Loucy (cell line): ENCODE measurements around the gene KCNIP2.

Source experiments
- H2AFZ ChIP-seq: fragments of 200-600 bp; sonication (generic); 2 replicates; pipeline ENCODE4 v1.6.0; 2016; ENCODE audit warnings: antibody characterized with exemption, mild to moderate bottlenecking, low read length, moderate library complexity
- H3F3A ChIP-seq: fragments of 200-600 bp; 2 replicates; pipeline ENCODE4 v1.6.0; 2016; ENCODE audit warnings: antibody characterized with exemption, low read depth, mild to moderate bottlenecking
- H3K27me3 ChIP-seq: fragments of 200-600 bp; sonication (generic); 2 replicates; pipeline ENCODE4 v1.6.1; 2014; ENCODE audit warnings: low read length, mild to moderate bottlenecking; ENCODE audit not compliant: insufficient read depth, poor library complexity, severe bottlenecking
- H3K36me3 ChIP-seq: fragments of 200-600 bp; sonication (generic); 2 replicates; pipeline ENCODE4 v1.6.1; 2016; ENCODE audit warnings: low read length; ENCODE audit not compliant: insufficient read depth
- H3K4me1 ChIP-seq: fragments of 200-600 bp; sonication (generic); 2 replicates; pipeline ENCODE4 v1.5.1; 2014; ENCODE audit warnings: low read length, mild to moderate bottlenecking; ENCODE audit not compliant: insufficient read depth, poor library complexity, severe bottlenecking
- H3K4me2 ChIP-seq: fragments of 200-600 bp; sonication (generic); 2 replicates; pipeline ENCODE4 v1.6.0; 2014; ENCODE audit warnings: antibody characterized with exemption, low read length, low read depth, mild to moderate bottlenecking; ENCODE audit not compliant: poor library complexity, severe bottlenecking
- H3K4me3 ChIP-seq: fragments of 200-600 bp; sonication (generic); 2 replicates; pipeline ENCODE4 v1.5.1; 2014; ENCODE audit warnings: low read length, mild to moderate bottlenecking, mixed read lengths; ENCODE audit not compliant: poor library complexity, severe bottlenecking
- H3K79me2 ChIP-seq: fragments of 200-600 bp; sonication (generic); 2 replicates; pipeline ENCODE4 v1.6.1; 2014; ENCODE audit warnings: low read length; ENCODE audit not compliant: insufficient read depth
- H3K9ac ChIP-seq: fragments of 200-600 bp; sonication (generic); 2 replicates; pipeline ENCODE4 v1.6.0; 2014; ENCODE audit warnings: mild to moderate bottlenecking, low read depth, low read length, moderate library complexity; ENCODE audit not compliant: poor library complexity, severe bottlenecking
- H3K9me2 ChIP-seq: fragments of 200-600 bp; sonication (generic); replicated peaks from 2 replicates; pipeline ENCODE4 v1.6.1; 2016; ENCODE audit warnings: low read depth, low read length, mixed read lengths
- H3K9me3 ChIP-seq: fragments of 200-600 bp; sonication (generic); 2 replicates; pipeline ENCODE4 v1.6.1; 2014; ENCODE audit warnings: mild to moderate bottlenecking, antibody characterized with exemption, low read length, low read depth; ENCODE audit not compliant: insufficient read depth
- H4K20me1 ChIP-seq: fragments of 200-600 bp; sonication (generic); 2 replicates; pipeline ENCODE4 v1.6.0; 2014; ENCODE audit warnings: antibody characterized with exemption, low read length, mild to moderate bottlenecking; ENCODE audit not compliant: insufficient read depth, poor library complexity, severe bottlenecking
- EZH2phosphoT487 ChIP-seq: fragments of 200-600 bp; IDR thresholded peaks from 2 replicates; pipeline ENCODE4 v1.6.1; 2018; ENCODE audit warnings: antibody characterized with exemption, mild to moderate bottlenecking, moderate library complexity, borderline replicate concordance
- TF ChIP-seq, protein P1 (sequence below): fragments of 200-600 bp; sonication (generic); conservative IDR thresholded peaks from 2 replicates; pipeline ENCODE4 v1.5.1; 2014; ENCODE audit warnings: mild to moderate bottlenecking, antibody characterized with exemption, low read length

Gene KCNIP2

DNA sequence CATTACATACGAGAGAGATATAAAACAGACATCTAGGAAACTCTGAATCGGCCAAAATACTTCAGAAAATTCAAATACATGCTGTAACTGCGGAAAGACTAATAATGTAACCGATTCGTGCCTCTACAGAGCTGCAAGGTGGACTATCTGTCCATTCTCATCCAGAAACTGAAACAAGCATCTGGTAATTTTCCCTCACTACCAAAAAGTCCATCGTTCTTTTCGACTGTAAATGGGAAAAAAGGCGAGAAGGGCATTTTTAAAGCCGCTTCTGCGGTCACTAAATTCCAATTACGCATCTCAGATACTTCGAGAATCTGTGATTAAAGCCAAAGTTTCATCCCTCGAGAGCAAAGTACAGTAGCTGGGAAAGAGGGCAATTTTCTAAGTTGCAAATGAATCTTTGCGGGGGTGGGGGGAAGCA lies 26.7 kb downstream of the KCNIP2 start:
- peak overlapping the region; percentile 98 for H3K4me3 ChIP-seq
- peaks cover 62% of the 10 kb centered on the region for H4K20me1 ChIP-seq
- no peak for TF ChIP-seq EZH2phosphoT487
- TF ChIP-seq, protein P1, sequence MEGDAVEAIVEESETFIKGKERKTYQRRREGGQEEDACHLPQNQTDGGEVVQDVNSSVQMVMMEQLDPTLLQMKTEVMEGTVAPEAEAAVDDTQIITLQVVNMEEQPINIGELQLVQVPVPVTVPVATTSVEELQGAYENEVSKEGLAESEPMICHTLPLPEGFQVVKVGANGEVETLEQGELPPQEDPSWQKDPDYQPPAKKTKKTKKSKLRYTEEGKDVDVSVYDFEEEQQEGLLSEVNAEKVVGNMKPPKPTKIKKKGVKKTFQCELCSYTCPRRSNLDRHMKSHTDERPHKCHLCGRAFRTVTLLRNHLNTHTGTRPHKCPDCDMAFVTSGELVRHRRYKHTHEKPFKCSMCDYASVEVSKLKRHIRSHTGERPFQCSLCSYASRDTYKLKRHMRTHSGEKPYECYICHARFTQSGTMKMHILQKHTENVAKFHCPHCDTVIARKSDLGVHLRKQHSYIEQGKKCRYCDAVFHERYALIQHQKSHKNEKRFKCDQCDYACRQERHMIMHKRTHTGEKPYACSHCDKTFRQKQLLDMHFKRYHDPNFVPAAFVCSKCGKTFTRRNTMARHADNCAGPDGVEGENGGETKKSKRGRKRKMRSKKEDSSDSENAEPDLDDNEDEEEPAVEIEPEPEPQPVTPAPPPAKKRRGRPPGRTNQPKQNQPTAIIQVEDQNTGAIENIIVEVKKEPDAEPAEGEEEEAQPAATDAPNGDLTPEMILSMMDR: no peak
- no peaks in the 10 kb centered on the region for H3K27me3 ChIP-seq
- peak overlapping the region; percentile 91 for H3K9ac ChIP-seq
- peaks cover 78% of the 10 kb centered on the region for H3K79me2 ChIP-seq
- no peaks in the 10 kb centered on the region for H3K9me2 ChIP-seq
- peaks cover 12% of the 10 kb centered on the region; the same call in 1 of the 2 replicates for H3K36me3 ChIP-seq
- peaks cover 56% of the 10 kb centered on the region for H3K4me1 ChIP-seq
- peak overlapping the region; percentile 100 for H3K4me2 ChIP-seq
- H3K9me3 ChIP-seq: no peaks in the 10 kb centered on the region
- no peaks in the 10 kb centered on the region for H3F3A ChIP-seq
- no peak overlapping the region for H2AFZ ChIP-seq

DNA sequence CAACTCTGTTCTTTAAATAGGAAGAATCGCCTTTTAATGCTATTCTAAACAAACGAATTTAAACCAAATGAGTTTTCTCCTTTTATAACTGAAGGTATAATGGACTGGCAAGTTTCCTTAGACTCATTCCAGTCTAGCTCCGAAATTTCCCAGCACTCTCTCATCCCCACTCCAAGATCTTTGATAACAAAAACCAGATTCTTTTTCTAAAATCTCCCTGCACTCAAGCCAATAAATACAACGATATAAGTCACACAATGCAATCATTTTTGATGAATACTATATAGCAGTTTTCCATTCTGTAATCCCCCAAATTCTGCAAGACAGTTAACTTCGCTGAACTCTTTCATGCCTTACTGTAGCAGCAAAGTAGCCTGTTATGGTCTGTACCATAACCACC lies 27.2 kb downstream of the KCNIP2 start:
- peaks cover 84% of the 10 kb centered on the region for H3K79me2 ChIP-seq
- peaks cover 52% of the 10 kb centered on the region for H3K4me1 ChIP-seq

DNA sequence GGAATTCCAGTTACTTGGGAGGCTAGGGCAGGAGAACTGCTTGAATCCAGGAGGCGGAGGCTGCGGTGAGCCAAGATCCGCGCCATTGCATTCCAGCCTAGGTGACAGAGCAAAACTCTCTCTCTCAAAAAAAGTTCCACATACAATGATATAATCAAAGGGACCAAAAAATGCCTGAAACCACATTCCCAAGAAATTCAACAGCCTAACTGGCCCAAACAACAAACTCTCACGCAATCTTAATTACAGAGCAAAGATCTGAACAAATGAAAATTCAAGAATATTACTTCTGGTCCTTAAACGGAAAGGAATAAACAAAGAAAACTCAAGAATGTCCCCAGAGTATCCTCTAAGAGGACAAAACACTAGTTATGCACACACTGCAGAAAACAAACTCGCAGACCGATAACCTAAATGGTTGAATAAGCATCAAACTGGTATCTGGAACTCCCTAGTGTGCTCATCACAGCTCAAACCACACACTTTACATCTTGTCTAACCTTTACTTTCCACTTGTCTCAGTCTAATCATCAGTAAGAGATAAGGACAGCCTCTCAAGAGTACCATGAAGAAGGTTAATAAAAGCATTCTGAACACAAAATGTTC lies 29.0 kb downstream of the KCNIP2 start:
- H3K79me2 ChIP-seq: peaks cover 93% of the 10 kb centered on the region
- H3F3A ChIP-seq: no peaks in the 10 kb centered on the region
- peak overlapping the region; percentile 100 for H3K4me2 ChIP-seq
- no peaks in the 10 kb centered on the region for H3K9me3 ChIP-seq
- TF ChIP-seq EZH2phosphoT487: no peak
- TF ChIP-seq, protein P1: no peak
- H3K27me3 ChIP-seq: no peaks in the 10 kb centered on the region
- peak overlapping the region; percentile 98 for H3K4me3 ChIP-seq
- H3K9ac ChIP-seq: peak overlapping the region; percentile 91
- peaks cover 33% of the 10 kb centered on the region; the same call in 1 of the 2 replicates for H3K36me3 ChIP-seq
- no peak overlapping the region for H2AFZ ChIP-seq
- peaks cover 42% of the 10 kb centered on the region for H3K4me1 ChIP-seq
- peaks cover 80% of the 10 kb centered on the region for H4K20me1 ChIP-seq
- no peaks in the 10 kb centered on the region for H3K9me2 ChIP-seq

More for the DNA sequence above, 27.2 kb downstream of the KCNIP2 start:
- Histone ChIP-seq H2AFZ (no peak overlapping the region), H3K9me3 (no peaks in the 10 kb centered on the region), H3F3A (no peaks in the 10 kb centered on the region), H3K27me3 (no peaks in the 10 kb centered on the region), H4K20me1 (peaks cover 67% of the 10 kb centered on the region), H3K9me2 (no peaks in the 10 kb centered on the region), H3K36me3 (peaks cover 18% of the 10 kb centered on the region; the same call in 1 of the 2 replicates), H3K9ac (peak overlapping the region; percentile 91), H3K4me3 (peak overlapping the region; percentile 98), H3K4me2 (peak overlapping the region; percentile 100)
- TF ChIP-seq, protein P1: no peak
- no peak for TF ChIP-seq EZH2phosphoT487
